ENCODE results near the gene EXTL1. TPM values are rescaled to one million over a fixed set of nuclear protein-coding genes. Genes with fewer than 3 reads are reported as not detected.
A peak's percentile ranks its signal among the peaks of the same experiment; 100 is the strongest.

The EXTL1 gene
- total RNA-seq, 4 donors from 2014 or later = 0.13 to 1.2 TPM; not detected in 2

DNA sequence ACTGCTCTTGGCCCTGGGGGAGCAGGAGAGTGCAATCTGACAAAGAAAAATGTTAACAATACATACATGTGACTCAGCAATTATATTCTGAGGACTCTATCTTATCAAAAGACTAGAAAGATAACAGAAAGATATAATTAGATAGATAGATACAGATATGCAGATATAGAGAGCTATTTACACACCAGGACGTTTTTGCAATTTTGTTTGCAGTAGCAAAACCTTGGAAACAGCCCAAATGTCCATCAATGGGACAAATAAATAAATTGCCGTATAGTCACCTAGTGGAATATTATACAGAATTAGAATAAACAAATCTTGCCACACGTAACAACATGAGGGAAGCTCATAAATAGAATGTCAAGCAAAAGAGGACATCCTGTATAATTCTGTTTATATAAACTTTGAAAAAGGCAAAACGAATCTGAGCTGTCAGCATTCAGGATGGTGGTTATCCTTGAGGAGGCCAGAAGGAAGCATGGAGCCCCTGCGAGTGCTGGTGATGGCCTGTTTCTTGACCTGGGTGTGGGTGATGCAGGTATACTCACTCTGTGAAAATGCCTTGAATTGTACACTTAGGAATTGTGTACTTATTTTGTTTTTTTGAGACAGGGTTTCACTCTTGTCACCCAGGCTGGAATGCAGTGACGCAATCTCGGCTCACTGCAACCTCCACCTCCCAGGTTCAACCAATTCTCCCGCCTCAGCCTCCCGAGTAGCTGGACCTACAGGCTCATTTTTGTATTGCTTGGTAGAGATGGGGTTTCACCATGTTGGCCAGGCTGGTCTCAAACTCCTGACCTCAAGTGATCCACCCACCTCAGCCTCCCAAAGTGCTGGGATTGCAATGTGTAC, 58.6 kb downstream of the EXTL1 start:
- H3K27ac ChIP-seq = no peak overlapping the region
- TF ChIP-seq CTCF (IDR thresholded peaks at IDR 0.05) (no peak), POLR2A (IDR thresholded peaks at IDR 0.05) (no peak)
- H3K36me3 ChIP-seq = no peaks in the 10 kb centered on the region
- H3K9me3 ChIP-seq = no peaks in the 10 kb centered on the region
- no peak for DNase-seq
- 77 to 78% methylated on average over 9 of the region's 9 CpGs for WGBS, 2 donors
- no peak overlapping the region for H3K4me3 ChIP-seq (replicated peaks in 1 of 3)
- no peaks in the 10 kb centered on the region for H3K27me3 ChIP-seq
- H3K4me1 ChIP-seq = peaks cover 7 to 11% of the 10 kb centered on the region in 2 donors
- intact Hi-C loops (cut with DNase I) = no loop called here

DNA sequence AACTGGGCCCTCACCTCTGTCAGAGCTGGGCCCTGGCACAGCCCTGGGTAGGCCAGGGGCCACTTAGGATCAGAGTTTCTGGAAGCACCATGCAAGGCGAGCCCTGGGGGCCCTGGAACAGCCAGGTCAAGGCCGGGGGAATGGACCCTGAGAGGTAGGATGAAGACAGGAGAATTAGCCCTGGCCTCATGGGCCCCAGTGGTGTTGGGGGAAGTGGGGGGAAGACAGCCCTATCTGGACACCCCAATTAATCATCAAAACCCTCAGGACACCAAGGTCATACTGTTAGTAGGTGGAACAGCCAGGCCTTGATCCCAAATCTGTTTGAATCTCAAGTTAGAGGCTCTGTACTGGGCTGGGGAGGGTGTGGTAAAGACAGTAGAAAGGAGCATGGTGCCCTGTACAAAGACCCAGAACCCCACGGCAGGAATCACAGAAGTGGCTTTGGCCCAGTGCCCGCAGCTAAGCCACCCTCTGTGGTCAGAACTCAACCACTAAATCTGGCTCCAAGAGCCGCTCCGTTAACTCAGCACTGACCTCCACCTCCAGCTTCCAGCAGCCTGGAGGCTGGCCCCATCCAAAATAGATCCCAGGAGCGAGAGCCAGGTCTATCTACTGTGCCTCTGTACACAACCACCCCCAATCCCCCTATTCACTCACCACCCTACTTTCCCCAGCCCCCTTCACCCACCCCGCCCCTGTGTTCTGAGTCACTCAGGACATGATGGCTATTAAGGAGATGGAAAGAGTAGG, 59.9 kb downstream of the EXTL1 start:
- Histone ChIP-seq H3K9me3 (no peaks in the 10 kb centered on the region), H3K27me3 (no peaks in the 10 kb centered on the region), H3K4me1 (peaks cover 7 to 11% of the 10 kb centered on the region in 2 donors), H3K4me3 (replicated peaks in 1 of 3) (no peak overlapping the region), H3K27ac (no peak overlapping the region), H3K36me3 (no peaks in the 10 kb centered on the region)
- DNase-seq = peak; percentile 22 to 24
- intact Hi-C loops (cut with DNase I) = no loop called here
- 80 to 82% methylated on average over 8 of the region's 8 CpGs for WGBS, 2 donors
- no peak for TF ChIP-seq POLR2A (IDR thresholded peaks at IDR 0.05)
- no peak for TF ChIP-seq CTCF (IDR thresholded peaks at IDR 0.05)

GRCh38 chr1:26082020-26082350, 60.4 kb downstream of the EXTL1 start:
- H3K36me3 ChIP-seq = no peaks in the 10 kb centered on the region
- H3K27ac ChIP-seq = no peak overlapping the region
- H3K9me3 ChIP-seq = no peaks in the 10 kb centered on the region
- intact Hi-C loops (cut with DNase I) = no loop called here
- WGBS, 2 donors = 85 to 94% methylated on average over 3 of the region's 3 CpGs
- H3K27me3 ChIP-seq = no peaks in the 10 kb centered on the region
- no peak for DNase-seq
- TF ChIP-seq CTCF (IDR thresholded peaks at IDR 0.05) (no peak), POLR2A (IDR thresholded peaks at IDR 0.05) (no peak)
- H3K4me3 ChIP-seq (replicated peaks in 1 of 3) = no peak overlapping the region
- H3K4me1 ChIP-seq = peaks cover 7 to 11% of the 10 kb centered on the region in 2 donors

DNA sequence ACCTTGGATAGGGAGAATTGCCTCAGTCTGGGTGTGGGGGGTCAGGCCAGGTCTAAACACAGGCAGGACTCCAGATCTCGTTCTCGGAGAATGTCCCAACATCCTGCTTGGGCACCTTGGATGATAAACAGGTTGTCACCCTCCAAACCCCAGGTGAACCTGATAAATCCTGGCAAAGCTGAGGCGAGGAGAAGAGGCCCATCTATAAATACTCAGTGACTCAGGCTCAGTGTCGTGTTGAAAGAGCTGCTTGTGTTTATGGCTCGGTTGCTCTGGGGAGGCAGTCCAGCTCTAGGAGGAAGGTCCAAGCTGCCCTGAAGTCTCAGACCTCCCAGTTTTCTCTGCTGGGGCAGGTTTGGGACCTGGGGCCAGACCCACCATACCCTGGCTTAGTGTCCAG, 61.6 kb downstream of the EXTL1 start:
- no peak for DNase-seq
- no peaks in the 10 kb centered on the region for H3K9me3 ChIP-seq
- H3K4me3 ChIP-seq (replicated peaks in 1 of 3) = no peak overlapping the region
- H3K36me3 ChIP-seq = no peaks in the 10 kb centered on the region
- no peaks in the 10 kb centered on the region for H3K27me3 ChIP-seq
- H3K27ac ChIP-seq = no peak overlapping the region
- TF ChIP-seq CTCF (IDR thresholded peaks at IDR 0.05) (no peak), POLR2A (IDR thresholded peaks at IDR 0.05) (no peak)
- WGBS, 2 donors = 62 to 71% methylated on average over 5 of the region's 5 CpGs
- intact Hi-C loops (cut with DNase I) = no loop called here
- H3K4me1 ChIP-seq = peaks cover 7 to 10% of the 10 kb centered on the region in 2 donors

DNA sequence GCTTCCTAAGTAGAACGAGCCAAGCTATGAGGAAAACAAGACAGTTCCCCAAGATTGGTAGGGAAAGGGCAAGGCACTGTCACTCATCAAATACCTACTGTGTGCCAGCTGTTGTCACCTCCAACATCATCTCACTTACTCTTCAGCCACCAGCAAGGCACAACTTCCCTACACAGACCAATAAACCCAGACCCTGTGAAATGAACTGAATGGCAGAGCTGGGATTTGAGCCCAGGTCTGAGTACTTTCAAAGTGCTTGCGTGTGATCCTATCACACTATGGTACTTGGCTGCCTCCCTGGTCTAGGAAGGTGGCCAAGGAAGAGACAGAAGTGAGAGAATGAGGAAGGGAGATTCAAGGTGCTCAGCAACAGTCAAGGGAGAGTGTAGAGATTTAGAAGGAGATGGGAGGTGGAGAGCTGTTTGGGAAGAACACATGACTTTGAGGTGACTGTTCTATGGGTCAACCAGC, 62.6 kb downstream of the EXTL1 start:
- TF ChIP-seq CTCF (IDR thresholded peaks at IDR 0.05) (no peak), POLR2A (IDR thresholded peaks at IDR 0.05) (no peak)
- no peak overlapping the region for H3K27ac ChIP-seq
- no peak overlapping the region for H3K4me3 ChIP-seq (replicated peaks in 1 of 3)
- H3K27me3 ChIP-seq = no peaks in the 10 kb centered on the region
- 39 to 45% methylated on average over 2 of the region's 2 CpGs for WGBS, 2 donors
- no peaks in the 10 kb centered on the region for H3K9me3 ChIP-seq
- peak; percentile 72 to 75 for DNase-seq
- H3K4me1 ChIP-seq = peaks cover 0 to 4% of the 10 kb centered on the region in 2 donors
- H3K36me3 ChIP-seq = no peaks in the 10 kb centered on the region
- intact Hi-C loops (cut with DNase I) = no loop called here

Data from thyroid gland (tissue), 4 donors.